Spleen (tissue), 7 donors: ENCODE measurements around the gene C22orf39.

Experiments used
- POLR2A ChIP-seq, 3 donors: fragments of 450-650 bp; IDR thresholded peaks; one replicate each; pipeline ENCODE4 v1.5.1; 2017; ENCODE audit warnings: antibody characterized with exemption in 3 of 3, mild to moderate bottlenecking in 1 of 3
- TF ChIP-seq, protein P1 (sequence below), 11 experiments: fragments of 200-600 bp in 7 of 11; fragments of 450-650 bp in 4 of 11; sonication (generic) in 4 of 11; IDR thresholded peaks in 8 of 11; conservative IDR thresholded peaks in 3 of 11; 1 replicate in 7 of 11; 2 replicates in 4 of 11; pipeline versions ENCODE4 v1.4.0 to v1.8.0; 2016 to 2021; ENCODE audit warnings: antibody characterized with exemption in 11 of 11, inconsistent platforms in 4 of 11, mild to moderate bottlenecking in 1 of 11
- donor health status: DM: no; HTN: no; CAD: no; lungs with moderate emphysema.
- donor health status: DM: no; HTN: no; CAD: no.
- donor health status: DM: no; HTN: no; CAD: no.

DNA sequence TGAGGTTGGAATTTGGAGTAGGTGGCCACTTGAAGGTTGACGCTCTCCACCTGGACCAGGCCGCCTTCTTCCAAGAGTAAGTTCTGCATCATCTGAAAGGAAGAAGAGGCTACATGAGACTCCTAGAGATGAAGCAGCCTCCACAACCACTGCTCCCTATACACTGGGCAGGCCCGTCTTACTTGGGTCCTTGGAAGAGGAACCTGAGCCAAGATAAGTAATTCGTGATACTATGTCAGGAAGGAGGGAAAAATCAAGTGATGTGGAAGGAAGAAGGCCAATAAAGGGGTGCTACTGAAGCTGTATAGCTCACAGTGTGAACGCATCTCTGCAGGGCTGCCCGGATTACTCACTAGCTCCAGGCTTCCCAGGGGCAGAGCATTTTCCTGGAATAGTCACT lies 20.4 kb upstream of the C22orf39 start:
- TF ChIP-seq, protein P1, sequence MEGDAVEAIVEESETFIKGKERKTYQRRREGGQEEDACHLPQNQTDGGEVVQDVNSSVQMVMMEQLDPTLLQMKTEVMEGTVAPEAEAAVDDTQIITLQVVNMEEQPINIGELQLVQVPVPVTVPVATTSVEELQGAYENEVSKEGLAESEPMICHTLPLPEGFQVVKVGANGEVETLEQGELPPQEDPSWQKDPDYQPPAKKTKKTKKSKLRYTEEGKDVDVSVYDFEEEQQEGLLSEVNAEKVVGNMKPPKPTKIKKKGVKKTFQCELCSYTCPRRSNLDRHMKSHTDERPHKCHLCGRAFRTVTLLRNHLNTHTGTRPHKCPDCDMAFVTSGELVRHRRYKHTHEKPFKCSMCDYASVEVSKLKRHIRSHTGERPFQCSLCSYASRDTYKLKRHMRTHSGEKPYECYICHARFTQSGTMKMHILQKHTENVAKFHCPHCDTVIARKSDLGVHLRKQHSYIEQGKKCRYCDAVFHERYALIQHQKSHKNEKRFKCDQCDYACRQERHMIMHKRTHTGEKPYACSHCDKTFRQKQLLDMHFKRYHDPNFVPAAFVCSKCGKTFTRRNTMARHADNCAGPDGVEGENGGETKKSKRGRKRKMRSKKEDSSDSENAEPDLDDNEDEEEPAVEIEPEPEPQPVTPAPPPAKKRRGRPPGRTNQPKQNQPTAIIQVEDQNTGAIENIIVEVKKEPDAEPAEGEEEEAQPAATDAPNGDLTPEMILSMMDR (IDR thresholded peaks at IDR 0.05 in 8 of 11, conservative IDR thresholded peaks at IDR 0.05 in 3 of 11), result no peak
- no peak for TF ChIP-seq POLR2A (IDR thresholded peaks at IDR 0.05)
